Lung (tissue), 12 donors: ENCODE results near the gene POU6F2. TPM values are rescaled to one million over a fixed set of nuclear protein-coding genes. Genes with fewer than 3 reads are reported as not detected.
A peak's percentile ranks its signal among the peaks of the same experiment; 100 is the strongest.

ENCODE experiments used
- ATAC-seq: fragments of 200-7000 bp; cut with Tn5 transposase; one replicate; pipeline ENCODE4 v1.9.1; 2020; ENCODE audit warnings: moderate number of reproducible peaks; ENCODE audit not compliant: insufficient read depth, low FRiP score
- DNase-seq, 3 donors: peaks; one replicate each; pipeline ENCODE4 v3.0.0-alpha.2; 2013 to 2017
- H3K27ac ChIP-seq, 2 donors: one replicate each; pipeline ENCODE4 v1.5.1; 2013; ENCODE audit warnings: mild to moderate bottlenecking in 2 of 2, moderate library complexity in 2 of 2, control low read depth in 1 of 2, inconsistent platforms in 1 of 2, low read depth in 1 of 2, low read length in 1 of 2
- H3K27me3 ChIP-seq, 3 donors: one replicate each; pipeline ENCODE4 v1.5.1; 2013; ENCODE audit warnings: low read length in 2 of 3; ENCODE audit not compliant: control insufficient read depth in 3 of 3, insufficient read depth in 3 of 3
- H3K36me3 ChIP-seq, 4 donors: one replicate each; pipeline ENCODE4 v1.5.1; 2013; ENCODE audit warnings: low read length in 4 of 4, mild to moderate bottlenecking in 1 of 4, moderate library complexity in 1 of 4; ENCODE audit not compliant: control insufficient read depth in 4 of 4, insufficient read depth in 4 of 4
- H3K4me1 ChIP-seq, 5 donors: one replicate each; pipeline ENCODE4 v1.5.1; 2013; ENCODE audit warnings: low read length in 5 of 5, mild to moderate bottlenecking in 2 of 5, moderate library complexity in 1 of 5; ENCODE audit not compliant: control insufficient read depth in 5 of 5, insufficient read depth in 5 of 5
- H3K4me3 ChIP-seq: one replicate; pipeline ENCODE4 v1.5.1; 2013; ENCODE audit warnings: mild to moderate bottlenecking, control low read depth, moderate library complexity
- H3K9ac ChIP-seq, 2 donors: one replicate each; pipeline ENCODE4 v1.5.1; 2013; ENCODE audit warnings: low read length in 2 of 2, control low read depth in 1 of 2; ENCODE audit not compliant: insufficient read depth in 1 of 2
- H3K9me3 ChIP-seq, 4 donors: one replicate each; pipeline ENCODE4 v1.5.1; 2013; ENCODE audit warnings: low read length in 3 of 4, mild to moderate bottlenecking in 1 of 4, moderate library complexity in 1 of 4; ENCODE audit not compliant: control insufficient read depth in 4 of 4, insufficient read depth in 3 of 4
- CTCF ChIP-seq: IDR thresholded peaks from 2 replicates; pipeline ENCODE4 v1.5.1; 2012; ENCODE audit warnings: mild to moderate bottlenecking; ENCODE audit errors: control extremely low read depth, extremely low read depth
- whole genome bisulfite sequencing, 2 donors: extraction: QIAGEN DNeasy Blood & Tissue Kit; methylation state at CpG; one replicate each; pipeline ENCODE4 v1.1.7; 2013; 5-methylcytosine and 5-hydroxymethylcytosine counted together
- polyA plus RNA-seq, 2 donors: library from polyadenylated mRNA; stranded (reverse); fragments of 200-250 nt; gene quantifications; one replicate each; pipeline ENCODE4 v1.2.1, GENCODE V29; 2013
- total RNA-seq, 2 donors: library from RNA; depleted of rRNA in 1 of 2; stranded (reverse); fragments of >200 nt in 1 of 2; gene quantifications; one replicate each; pipeline ENCODE4 v1.2.1, GENCODE V29; 2014 to 2021
- donor health status: control.
- donor health status: control.
- donor health status: Bipolar disorder and iron deficiency.
- donor health status: healthy.
- donor health status: DM: yes; HTN: yes; CAD: no.

POU6F2 gene
- total and polyA plus RNA-seq, 4 donors: 0.08 to 0.18 TPM; not detected in 2

- Histone ChIP-seq H3K4me3 (no peak overlapping the region), H3K27ac (no peak overlapping the region)
- 82 to 89% methylated on average over 2 of the region's 2 CpGs for WGBS, 2 donors
Observed at GRCh38 chr7:39128287-39128843, 150.7 kb downstream of the POU6F2 start.

GRCh38 chr7:39130274-39130673, 152.6 kb downstream of the POU6F2 start:
- ATAC-seq: no peak
- Histone ChIP-seq H3K36me3 (no peaks in the 10 kb centered on the region), H3K9ac (no peak overlapping the region), H3K4me3 (no peak overlapping the region), H3K27me3 (no peaks in the 10 kb centered on the region), H3K4me1 (peaks cover 0 to 4% (median 0%) of the 10 kb centered on the region in 5 donors), H3K27ac (no peak overlapping the region), H3K9me3 (no peaks in the 10 kb centered on the region)
- peak in 1 of 3 donors; percentile 4 for DNase-seq
- WGBS, 2 donors: 65 to 69% methylated on average over 3 of the region's 3 CpGs
- no peak for TF ChIP-seq CTCF

More at GRCh38 chr7:39128287-39128843, 150.7 kb downstream of the POU6F2 start:
- Histone ChIP-seq H3K36me3 (no peaks in the 10 kb centered on the region), H3K9me3 (no peaks in the 10 kb centered on the region), H3K9ac (no peak overlapping the region), H3K4me1 (peaks cover 0 to 4% (median 0%) of the 10 kb centered on the region in 5 donors), H3K27me3 (no peaks in the 10 kb centered on the region)
- ATAC-seq (no peak), DNase-seq (no peak)
- no peak for TF ChIP-seq CTCF

- peaks cover 0 to 4% (median 0%) of the 10 kb centered on the region in 5 donors for H3K4me1 ChIP-seq
- no peaks in the 10 kb centered on the region for H3K27me3 ChIP-seq
- WGBS, 2 donors: 36 to 57% methylated on average over 26 of the region's 26 CpGs
- ATAC-seq (peak; percentile 55), DNase-seq (peak in 2 of 3 donors; percentile 24 to 30)
- TF ChIP-seq CTCF: no peak
- H3K9ac ChIP-seq: no peak overlapping the region
- peak overlapping the region in 1 of 2 donors; percentile 6 for H3K27ac ChIP-seq
- no peaks in the 10 kb centered on the region for H3K36me3 ChIP-seq
- H3K4me3 ChIP-seq: no peak overlapping the region
- no peaks in the 10 kb centered on the region for H3K9me3 ChIP-seq
Observed at GRCh38 chr7:39130857-39131526, 153.3 kb downstream of the POU6F2 start.
